Upper lobe of left lung (tissue), 6 donors: ENCODE results near the gene UTP15. TPM values are rescaled to one million over a fixed set of nuclear protein-coding genes. Genes with fewer than 3 reads are reported as not detected.
A peak's percentile ranks its signal among the peaks of the same experiment; 100 is the strongest.

Experiments used
- ATAC-seq, 2 donors: fragments of 200-7000 bp; cut with Tn5 transposase; one replicate each; pipeline ENCODE4 v1.9.1; 2022; ENCODE audit warnings: mild to moderate bottlenecking in 2 of 2, moderate library complexity in 2 of 2; ENCODE audit not compliant: low FRiP score in 2 of 2
- DNase-seq, 2 donors: peaks; one replicate each; pipeline ENCODE4 v3.0.0-alpha.2; 2019 to 2020
- H3K27ac ChIP-seq, 4 donors: fragments of 200-600 bp; sonication (generic); one replicate each; pipeline ENCODE4 v1.5.1; 2016 to 2019
- H3K27me3 ChIP-seq, 4 donors: fragments of 200-600 bp; sonication (generic); one replicate each; pipeline ENCODE4 v1.5.1; 2017 to 2019
- H3K36me3 ChIP-seq, 4 donors: fragments of 200-600 bp; sonication (generic); one replicate each; pipeline ENCODE4 v1.5.1; 2016 to 2019
- H3K4me1 ChIP-seq, 4 donors: fragments of 200-600 bp; sonication (generic); one replicate each; pipeline ENCODE4 v1.5.1; 2018 to 2019
- H3K4me3 ChIP-seq, 4 donors: fragments of 200-600 bp; sonication (generic); one replicate each; pipeline ENCODE4 v1.5.1; 2017 to 2019; ENCODE audit warnings: mild to moderate bottlenecking in 2 of 4, moderate library complexity in 1 of 4
- H3K9me3 ChIP-seq, 4 donors: fragments of 200-600 bp; sonication (generic); one replicate each; pipeline ENCODE4 v1.5.1; 2018 to 2019
- EP300 ChIP-seq, 4 donors: sonication (generic); formaldehyde crosslinking; IDR thresholded peaks; one replicate each; pipeline ENCODE4 v1.5.1; 2017; ENCODE audit warnings: antibody characterized with exemption in 4 of 4, control low read depth in 2 of 4
- POLR2A ChIP-seq, 4 donors: fragments of 450-650 bp; IDR thresholded peaks; one replicate each; pipeline ENCODE4 v1.5.1; 2016 to 2017; ENCODE audit warnings: antibody characterized with exemption in 4 of 4, mild to moderate bottlenecking in 2 of 4
- POLR2AphosphoS5 ChIP-seq, 2 donors: sonication (generic); formaldehyde crosslinking; IDR thresholded peaks; one replicate each; pipeline ENCODE4 v1.5.1; 2017; ENCODE audit warnings: antibody characterized with exemption in 2 of 2
- WGBS, 2 donors: methylation state at CpG; one replicate each; pipeline ENCODE4 v1.1.5; 2017 to 2018; 5-methylcytosine and 5-hydroxymethylcytosine counted together
- total RNA-seq, 6 donors: library from RNA; depleted of rRNA in 4 of 6; stranded (reverse); fragments of >200 nt in 4 of 6; gene quantifications; one replicate each; pipeline versions ENCODE4 v1.1.0 to v1.2.1, GENCODE V29; 2016 to 2021
- TF ChIP-seq, protein P1 (sequence below), 6 experiments: fragments of 450-650 bp in 4 of 6; fragments of 200-600 bp in 2 of 6; sonication (generic) in 2 of 6; IDR thresholded peaks; one replicate each; pipeline ENCODE4 v1.5.1; 2016 to 2019; ENCODE audit warnings: antibody characterized with exemption in 6 of 6
- donor health status: DM: no; HTN: no; CAD: no; lungs with moderate emphysema.
- donor health status: DM: no; HTN: yes; CAD: no; lungs with severe emphysema.

The UTP15 gene
- total RNA-seq, 6 donors from 2014 or later, result 8.8 to 28.6 (median 16.5) TPM

DNA sequence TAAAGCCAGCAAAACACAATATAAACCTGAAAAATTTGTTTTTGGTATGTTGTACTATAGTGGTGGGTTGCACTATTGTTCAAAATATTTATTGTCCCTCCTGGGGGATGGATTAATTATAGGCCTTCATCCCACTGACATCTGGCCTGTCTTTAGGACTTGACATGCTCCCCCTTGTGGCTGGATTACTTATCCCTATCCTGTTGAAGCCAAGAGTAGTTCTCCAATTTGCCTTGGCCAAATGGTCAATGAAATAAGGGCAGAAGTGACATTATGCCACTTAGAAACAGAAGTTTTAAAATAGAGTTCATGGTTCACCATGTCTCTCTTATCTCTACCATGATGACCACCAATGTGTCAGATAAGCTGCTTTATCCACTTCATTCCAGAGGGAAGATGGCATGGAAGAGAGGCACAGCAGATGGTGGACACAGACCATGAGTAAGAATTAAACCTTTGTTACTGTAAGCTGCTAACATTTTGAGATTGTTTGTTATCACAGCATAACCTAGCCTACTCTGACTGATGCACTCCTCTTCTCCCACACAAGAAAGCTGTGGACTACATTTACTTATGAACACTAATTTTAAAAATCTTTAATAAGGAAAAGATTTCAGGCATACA, 31.3 kb downstream of the UTP15 start:
- H3K4me1 ChIP-seq, result no peaks in the 10 kb centered on the region
- TF ChIP-seq, protein P1, sequence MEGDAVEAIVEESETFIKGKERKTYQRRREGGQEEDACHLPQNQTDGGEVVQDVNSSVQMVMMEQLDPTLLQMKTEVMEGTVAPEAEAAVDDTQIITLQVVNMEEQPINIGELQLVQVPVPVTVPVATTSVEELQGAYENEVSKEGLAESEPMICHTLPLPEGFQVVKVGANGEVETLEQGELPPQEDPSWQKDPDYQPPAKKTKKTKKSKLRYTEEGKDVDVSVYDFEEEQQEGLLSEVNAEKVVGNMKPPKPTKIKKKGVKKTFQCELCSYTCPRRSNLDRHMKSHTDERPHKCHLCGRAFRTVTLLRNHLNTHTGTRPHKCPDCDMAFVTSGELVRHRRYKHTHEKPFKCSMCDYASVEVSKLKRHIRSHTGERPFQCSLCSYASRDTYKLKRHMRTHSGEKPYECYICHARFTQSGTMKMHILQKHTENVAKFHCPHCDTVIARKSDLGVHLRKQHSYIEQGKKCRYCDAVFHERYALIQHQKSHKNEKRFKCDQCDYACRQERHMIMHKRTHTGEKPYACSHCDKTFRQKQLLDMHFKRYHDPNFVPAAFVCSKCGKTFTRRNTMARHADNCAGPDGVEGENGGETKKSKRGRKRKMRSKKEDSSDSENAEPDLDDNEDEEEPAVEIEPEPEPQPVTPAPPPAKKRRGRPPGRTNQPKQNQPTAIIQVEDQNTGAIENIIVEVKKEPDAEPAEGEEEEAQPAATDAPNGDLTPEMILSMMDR (IDR thresholded peaks at IDR 0.05), result peak in 5 of 6 experiments; percentile 39 to 48 (median 41)
- no peak for TF ChIP-seq POLR2A (IDR thresholded peaks at IDR 0.05)
- H3K36me3 ChIP-seq, result no peaks in the 10 kb centered on the region
- ATAC-seq, result no peak
- H3K27ac ChIP-seq, result no peak overlapping the region
- H3K27me3 ChIP-seq, result no peaks in the 10 kb centered on the region
- DNase-seq, result no peak
- peaks cover 0 to 3% (median under 1%) of the 10 kb centered on the region in 4 donors for H3K9me3 ChIP-seq
- no peak overlapping the region for H3K4me3 ChIP-seq

DNA sequence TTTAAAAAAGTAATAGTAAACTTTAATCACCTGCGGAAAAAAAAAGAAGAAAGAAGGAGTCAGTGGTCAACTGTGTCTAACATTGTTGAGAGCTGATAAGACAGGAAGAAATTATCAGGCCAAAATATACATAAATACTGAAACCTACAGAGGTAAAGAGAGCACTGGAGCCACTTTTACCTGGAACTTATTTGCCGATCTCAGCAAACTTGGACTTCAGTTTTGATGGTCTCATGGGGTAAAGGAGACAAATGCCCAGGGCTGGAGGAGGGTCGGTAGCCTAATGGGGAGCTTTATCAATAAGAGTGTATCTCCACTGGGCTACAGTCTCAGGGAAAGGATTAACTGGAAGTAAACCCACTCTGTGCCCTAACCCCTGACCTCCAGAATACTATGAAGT, 33.8 kb downstream of the UTP15 start:
- Histone ChIP-seq H3K36me3 (no peaks in the 10 kb centered on the region), H3K27me3 (no peaks in the 10 kb centered on the region), H3K9me3 (peaks cover 0 to 4% (median 2%) of the 10 kb centered on the region in 4 donors), H3K4me3 (no peak overlapping the region), H3K27ac (no peak overlapping the region), H3K4me1 (no peaks in the 10 kb centered on the region)
- 82 to 94% methylated on average over 3 of the region's 3 CpGs for WGBS, 2 donors
- DNase-seq, result no peak
- ATAC-seq, result no peak
- TF ChIP-seq EP300 (IDR thresholded peaks at IDR 0.05) (no peak), POLR2AphosphoS5 (IDR thresholded peaks at IDR 0.05) (no peak)

DNA sequence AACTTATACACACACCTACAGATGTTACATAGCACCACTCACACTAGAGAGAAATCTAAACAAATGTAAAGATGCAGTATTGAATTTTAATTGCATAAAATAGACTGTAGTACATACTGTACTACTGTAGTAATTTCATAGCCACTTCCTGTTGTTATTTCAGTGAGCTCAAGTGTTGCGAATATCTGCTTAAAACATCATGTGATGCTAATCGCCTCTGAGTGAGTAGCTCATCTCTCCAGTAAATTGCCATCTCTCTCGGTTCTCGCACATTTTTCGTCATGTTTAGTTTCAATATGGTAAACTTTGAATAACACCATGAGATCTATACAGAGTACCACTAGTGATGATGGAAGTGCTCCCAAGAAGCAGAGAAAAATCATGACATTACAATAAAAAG, 38.5 kb downstream of the UTP15 start:
- 77 to 80% methylated on average over 5 of the region's 5 CpGs for WGBS, 2 donors
- Histone ChIP-seq H3K27ac (no peak overlapping the region), H3K9me3 (peaks cover 0 to 4% (median 2%) of the 10 kb centered on the region in 4 donors), H3K4me1 (no peaks in the 10 kb centered on the region), H3K4me3 (no peak overlapping the region), H3K36me3 (no peaks in the 10 kb centered on the region), H3K27me3 (no peaks in the 10 kb centered on the region)
- DNase-seq (no peak), ATAC-seq (no peak)
- TF ChIP-seq POLR2A (IDR thresholded peaks at IDR 0.05), result no peak
- TF ChIP-seq EP300 (IDR thresholded peaks at IDR 0.05), result no peak
- TF ChIP-seq, protein P1 (IDR thresholded peaks at IDR 0.05), result no peak
- TF ChIP-seq POLR2AphosphoS5 (IDR thresholded peaks at IDR 0.05), result no peak

DNA sequence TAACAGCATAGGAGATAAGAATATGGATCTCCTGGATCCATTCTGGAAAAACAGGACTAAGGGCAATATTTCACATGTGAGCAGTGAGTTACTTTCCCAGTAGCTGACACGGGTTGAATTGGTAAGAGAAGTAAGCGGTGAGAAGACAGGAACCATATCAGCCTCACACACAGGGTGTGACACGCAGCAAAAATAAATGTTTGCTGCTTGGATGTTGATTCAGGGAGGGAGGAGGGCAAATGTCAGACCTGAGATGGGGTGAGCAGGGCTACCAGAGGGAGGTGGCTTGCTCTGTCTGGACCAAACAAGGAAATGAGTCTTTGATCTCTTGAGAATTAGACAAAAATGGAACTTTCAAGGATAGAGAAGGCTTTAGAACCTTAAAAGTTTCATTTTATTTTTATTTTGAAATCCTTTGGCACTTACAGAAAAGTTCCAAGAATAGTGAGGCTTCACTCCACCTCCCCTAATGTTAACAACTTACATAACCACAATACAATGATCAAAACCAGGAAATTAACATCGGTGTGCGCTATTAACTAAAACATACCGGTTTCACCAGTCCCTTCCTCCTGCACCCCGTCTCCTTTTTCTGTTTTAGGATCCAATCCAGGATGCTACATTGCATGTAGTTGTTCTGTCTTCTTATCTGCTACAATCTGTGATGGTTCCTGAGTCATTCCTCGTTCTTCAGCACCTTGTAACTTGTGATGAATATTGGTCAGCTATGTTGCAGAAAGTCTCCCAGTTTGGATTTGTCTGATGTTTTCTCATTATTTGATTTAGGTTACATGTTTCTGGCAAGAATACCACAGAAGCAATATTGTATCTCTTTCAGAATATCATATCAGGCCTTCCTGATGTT, 39.9 kb downstream of the UTP15 start:
- TF ChIP-seq POLR2A (IDR thresholded peaks at IDR 0.05) (no peak), EP300 (IDR thresholded peaks at IDR 0.05) (no peak), POLR2AphosphoS5 (IDR thresholded peaks at IDR 0.05) (no peak)
- TF ChIP-seq, protein P1 (IDR thresholded peaks at IDR 0.05), result no peak

DNA sequence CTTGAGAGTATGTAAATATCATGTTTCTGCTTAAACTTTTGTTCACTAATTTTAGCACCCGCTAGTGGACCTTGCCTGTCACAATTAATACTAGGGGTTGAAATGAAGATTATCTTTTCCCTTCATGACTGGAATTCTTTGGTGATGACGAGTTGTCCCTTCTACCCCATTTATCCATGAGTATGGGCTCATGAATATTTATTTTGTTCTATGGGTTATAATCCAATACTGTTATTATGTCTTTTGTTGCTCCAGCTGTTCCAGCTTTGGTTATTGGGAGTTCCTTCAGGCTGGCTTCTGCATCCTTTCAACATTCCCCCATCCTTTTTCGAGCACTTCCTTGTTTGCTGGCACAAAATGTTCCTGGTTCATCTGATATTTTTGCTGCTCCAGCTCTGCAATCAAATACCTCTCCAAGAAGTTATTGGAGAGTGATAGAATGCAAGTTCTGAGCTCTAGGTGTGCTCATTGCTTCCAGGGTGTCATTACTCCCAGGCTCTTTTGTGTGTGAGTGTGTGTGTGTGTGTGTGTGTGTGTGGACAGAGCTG, 40.7 kb downstream of the UTP15 start:
- no peak for DNase-seq
- ATAC-seq, result no peak
- Histone ChIP-seq H3K9me3 (peaks cover 0 to 4% (median 2%) of the 10 kb centered on the region in 4 donors), H3K36me3 (no peaks in the 10 kb centered on the region), H3K27me3 (no peaks in the 10 kb centered on the region), H3K4me3 (no peak overlapping the region), H3K4me1 (no peaks in the 10 kb centered on the region), H3K27ac (no peak overlapping the region)
- TF ChIP-seq POLR2AphosphoS5 (IDR thresholded peaks at IDR 0.05) (no peak), EP300 (IDR thresholded peaks at IDR 0.05) (no peak), POLR2A (IDR thresholded peaks at IDR 0.05) (no peak)
- TF ChIP-seq, protein P1 (IDR thresholded peaks at IDR 0.05), result no peak
- WGBS, 2 donors, result 53 to 54% methylated on average over 3 of the region's 3 CpGs

More for the DNA sequence above, 39.9 kb downstream of the UTP15 start:
- peaks cover 0 to 4% (median 2%) of the 10 kb centered on the region in 4 donors for H3K9me3 ChIP-seq
- no peak overlapping the region for H3K4me3 ChIP-seq
- 62 to 71% methylated on average over 8 of the region's 8 CpGs for WGBS, 2 donors
- ATAC-seq, result no peak
- H3K4me1 ChIP-seq, result no peaks in the 10 kb centered on the region
- no peaks in the 10 kb centered on the region for H3K36me3 ChIP-seq
- no peak for DNase-seq
- no peak overlapping the region for H3K27ac ChIP-seq
- no peaks in the 10 kb centered on the region for H3K27me3 ChIP-seq
